Measurements from ENCODE around the gene LIPK. TPM values are rescaled to one million over a fixed set of nuclear protein-coding genes. Genes with fewer than 3 reads are reported as not detected.
A peak's percentile ranks its signal among the peaks of the same experiment; 100 is the strongest.

The LIPK gene
- total RNA-seq, 1 donor from 2014 or later = not detected

- Histone ChIP-seq H3K4me1 (ENCODE audit: insufficient read depth, low read length) (peaks cover 10% of the 10 kb centered on the region), H3K4me2 (ENCODE audit: low read length) (no peak overlapping the region), H3K27ac (ENCODE audit: low read depth, low read length) (no peak overlapping the region), H3K9me3 (ENCODE audit: insufficient read depth, low read depth, low read length) (no peaks in the 10 kb centered on the region), H3K9ac (ENCODE audit: low read length) (no peak overlapping the region), H3K79me2 (ENCODE audit: insufficient read depth, low read length) (no peaks in the 10 kb centered on the region), H2AFZ (ENCODE audit: low read depth, low read length) (no peak overlapping the region), H3K4me3 (ENCODE audit: insufficient read depth, low read depth, low read length) (no peak overlapping the region), H4K20me1 (ENCODE audit: insufficient read depth, low read length) (no peaks in the 10 kb centered on the region), H3K36me3 (ENCODE audit: insufficient read depth, low read length) (no peaks in the 10 kb centered on the region), H3K27me3 (ENCODE audit: insufficient read depth, low read length) (no peaks in the 10 kb centered on the region)
- FAIRE-seq (no peak), DNase-seq (ENCODE audit: low read depth) (no peak)
- H3K9me3 Mint-ChIP-seq (ENCODE audit: unreplicated experiment) = no peaks in the 10 kb centered on the region
- peaks cover 2% of the 10 kb centered on the region for H3K27me3 Mint-ChIP-seq (ENCODE audit: low read depth, unreplicated experiment)
- H3K4me3 Mint-ChIP-seq (ENCODE audit: unreplicated experiment) = no peak overlapping the region
- TF ChIP-seq CTCF (IDR thresholded peaks at IDR 0.05; ENCODE audit: insufficient read depth, low read depth, low read length) = no peak
- no peak for TF ChIP-seq EZH2 (IDR thresholded peaks at IDR 0.05; ENCODE audit: insufficient read depth, low read length)
- H3K27ac Mint-ChIP-seq (ENCODE audit: unreplicated experiment) = no peak overlapping the region
- H3K4me1 Mint-ChIP-seq (ENCODE audit: low read depth, unreplicated experiment) = peaks cover 8% of the 10 kb centered on the region
- H3K36me3 Mint-ChIP-seq (ENCODE audit: low read depth, unreplicated experiment) = no peaks in the 10 kb centered on the region
Observed at GRCh38 chr10:88788924-88789323, 82.9 kb downstream of the LIPK start.

- no peak overlapping the region for H3K27ac ChIP-seq (ENCODE audit: low read depth, low read length)
- DNase-seq (ENCODE audit: low read depth) (no peak), FAIRE-seq (no peak)
- TF ChIP-seq EZH2 (IDR thresholded peaks at IDR 0.05; ENCODE audit: insufficient read depth, low read length) = no peak
- peak; percentile 59 for TF ChIP-seq CTCF (IDR thresholded peaks at IDR 0.05; ENCODE audit: insufficient read depth, low read depth, low read length)
- peaks cover 2% of the 10 kb centered on the region for H3K27me3 Mint-ChIP-seq (ENCODE audit: low read depth, unreplicated experiment)
- no peak overlapping the region for H3K4me3 ChIP-seq (ENCODE audit: insufficient read depth, low read depth, low read length)
- H3K9me3 Mint-ChIP-seq (ENCODE audit: unreplicated experiment) = no peaks in the 10 kb centered on the region
- H3K9me3 ChIP-seq (ENCODE audit: insufficient read depth, low read depth, low read length) = no peaks in the 10 kb centered on the region
- H3K9ac ChIP-seq (ENCODE audit: low read length) = no peak overlapping the region
- H3K36me3 Mint-ChIP-seq (ENCODE audit: low read depth, unreplicated experiment) = no peaks in the 10 kb centered on the region
- H4K20me1 ChIP-seq (ENCODE audit: insufficient read depth, low read length) = no peaks in the 10 kb centered on the region
- peaks cover 10% of the 10 kb centered on the region for H3K4me1 Mint-ChIP-seq (ENCODE audit: low read depth, unreplicated experiment)
- H3K27me3 ChIP-seq (ENCODE audit: insufficient read depth, low read length) = no peaks in the 10 kb centered on the region
- H3K36me3 ChIP-seq (ENCODE audit: insufficient read depth, low read length) = no peaks in the 10 kb centered on the region
- H3K27ac Mint-ChIP-seq (ENCODE audit: unreplicated experiment) = no peak overlapping the region
- no peaks in the 10 kb centered on the region for H3K79me2 ChIP-seq (ENCODE audit: insufficient read depth, low read length)
- H3K4me2 ChIP-seq (ENCODE audit: low read length) = no peak overlapping the region
- peaks cover 10% of the 10 kb centered on the region for H3K4me1 ChIP-seq (ENCODE audit: insufficient read depth, low read length)
- no peak overlapping the region for H3K4me3 Mint-ChIP-seq (ENCODE audit: unreplicated experiment)
- no peak overlapping the region for H2AFZ ChIP-seq (ENCODE audit: low read depth, low read length)
Observed at GRCh38 chr10:88791924-88792323, 85.9 kb downstream of the LIPK start.

- no peak overlapping the region for H3K4me3 ChIP-seq (ENCODE audit: insufficient read depth, low read depth, low read length)
- no peaks in the 10 kb centered on the region for H3K36me3 Mint-ChIP-seq (ENCODE audit: low read depth, unreplicated experiment)
- peak; percentile 69 for DNase-seq (ENCODE audit: low read depth)
- peaks cover 10% of the 10 kb centered on the region for H3K4me1 ChIP-seq (ENCODE audit: insufficient read depth, low read length)
- H3K9me3 ChIP-seq (ENCODE audit: insufficient read depth, low read depth, low read length) = no peaks in the 10 kb centered on the region
- H3K27me3 Mint-ChIP-seq (ENCODE audit: low read depth, unreplicated experiment) = peaks cover 2% of the 10 kb centered on the region
- no peak overlapping the region for H3K27ac Mint-ChIP-seq (ENCODE audit: unreplicated experiment)
- no peak overlapping the region for H3K9ac ChIP-seq (ENCODE audit: low read length)
- H3K9me3 Mint-ChIP-seq (ENCODE audit: unreplicated experiment) = no peaks in the 10 kb centered on the region
- no peaks in the 10 kb centered on the region for H3K27me3 ChIP-seq (ENCODE audit: insufficient read depth, low read length)
- peak; percentile 26 for FAIRE-seq
- H3K79me2 ChIP-seq (ENCODE audit: insufficient read depth, low read length) = no peaks in the 10 kb centered on the region
- H3K4me3 Mint-ChIP-seq (ENCODE audit: unreplicated experiment) = no peak overlapping the region
- no peaks in the 10 kb centered on the region for H3K36me3 ChIP-seq (ENCODE audit: insufficient read depth, low read length)
- no peak overlapping the region for H2AFZ ChIP-seq (ENCODE audit: low read depth, low read length)
- H4K20me1 ChIP-seq (ENCODE audit: insufficient read depth, low read length) = no peaks in the 10 kb centered on the region
- no peak overlapping the region for H3K4me2 ChIP-seq (ENCODE audit: low read length)
- H3K4me1 Mint-ChIP-seq (ENCODE audit: low read depth, unreplicated experiment) = peaks cover 10% of the 10 kb centered on the region
- TF ChIP-seq CTCF (IDR thresholded peaks at IDR 0.05; ENCODE audit: insufficient read depth, low read depth, low read length) = no peak
- TF ChIP-seq EZH2 (IDR thresholded peaks at IDR 0.05; ENCODE audit: insufficient read depth, low read length) = no peak
- H3K27ac ChIP-seq (ENCODE audit: low read depth, low read length) = no peak overlapping the region
Observed at GRCh38 chr10:88792661-88793060, 86.6 kb downstream of the LIPK start.
